NCI-H1694 (cell line): ENCODE measurements around the gene ARRB1.

Experiments used
- DNase-seq: peaks from one replicate; lab custom pipeline; 2025; lab: John Stamatoyannopoulos, UW

Gene ARRB1

DNA sequence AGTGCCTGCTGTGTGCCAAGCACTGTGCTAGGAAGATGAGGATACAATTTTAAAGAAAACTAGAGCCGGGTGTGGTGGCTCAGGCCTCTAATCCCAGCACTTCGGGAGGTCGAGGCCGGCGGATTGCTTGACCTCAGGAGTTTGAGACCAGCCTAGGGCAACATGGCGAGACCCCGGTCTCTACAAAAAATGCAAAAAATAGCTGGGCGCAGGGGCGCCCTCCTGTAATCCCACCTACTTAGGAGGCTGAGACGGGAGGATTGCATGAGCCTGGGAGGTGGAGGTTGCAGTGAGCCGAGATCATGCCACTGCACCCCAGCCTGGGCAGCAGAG is 102.6 kb downstream of the ARRB1 start:
- DNase-seq = no peak

DNA sequence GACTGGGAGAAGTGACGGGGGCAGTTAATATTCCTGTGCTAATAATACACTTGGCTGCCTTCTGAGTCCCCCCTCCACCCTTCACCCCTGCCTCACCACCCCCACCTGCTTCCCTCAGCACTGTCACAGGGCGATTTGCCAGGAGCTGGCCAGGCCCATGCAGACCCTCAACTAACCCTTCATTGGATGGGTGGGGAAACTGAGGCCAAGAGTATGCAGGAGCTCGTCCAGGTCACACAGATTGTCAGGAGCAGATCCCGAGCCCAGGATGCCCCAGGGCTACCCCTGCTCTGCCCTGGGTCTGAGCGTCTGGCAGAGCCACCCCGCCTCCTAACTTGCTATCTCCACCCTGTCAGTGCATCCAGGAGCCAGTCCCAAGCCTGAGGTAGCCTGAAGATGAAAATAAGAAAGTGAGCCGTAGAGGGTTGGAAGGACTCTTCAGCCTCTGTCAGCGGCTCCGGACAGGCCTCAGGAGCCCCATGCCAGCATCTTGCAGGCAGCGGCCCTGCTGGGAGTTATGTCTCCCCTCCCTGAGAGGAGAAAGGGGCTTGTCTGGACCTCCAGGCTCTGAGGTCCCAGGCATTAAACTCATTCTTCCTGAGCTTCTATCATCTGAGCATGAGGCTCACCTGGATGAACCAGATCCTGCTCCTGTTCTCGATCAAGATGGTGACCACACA is 104.7 kb downstream of the ARRB1 start:
- DNase-seq = no peak

- DNase-seq = no peak
These were observed 105.3 kb downstream of the ARRB1 start for GRCh38 chr11:75246006-75246670.

DNA sequence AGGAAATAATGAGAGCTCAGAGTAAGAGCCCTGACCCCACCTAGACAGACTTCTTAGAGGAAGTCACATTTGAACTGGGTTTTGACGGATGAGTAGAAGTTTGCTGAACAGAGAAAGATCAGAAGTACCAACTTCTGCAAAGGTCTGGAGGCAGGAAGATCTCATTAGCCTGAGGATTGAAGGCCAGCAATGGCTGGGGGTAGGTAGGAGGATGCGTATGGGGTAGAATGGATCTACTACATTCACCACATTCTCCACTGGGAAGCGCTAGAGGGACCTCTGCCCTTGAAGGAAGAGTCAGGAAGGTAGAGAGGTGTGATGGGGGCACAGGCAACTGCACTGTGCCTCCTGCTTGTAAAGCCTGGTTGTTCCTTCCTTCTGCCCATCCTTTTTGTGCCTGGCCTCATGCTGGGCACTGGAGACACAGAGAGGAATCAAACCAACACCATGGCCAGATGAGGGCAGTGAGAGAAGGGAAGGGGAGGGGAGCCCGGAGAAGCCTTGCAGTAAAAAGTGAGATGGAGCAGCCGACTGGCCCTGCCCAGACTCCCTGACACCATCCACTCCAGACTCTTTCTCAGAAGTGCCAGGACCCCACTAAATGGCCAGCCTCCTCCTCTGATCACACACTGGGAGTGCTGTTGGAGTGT is 106.0 kb downstream of the ARRB1 start:
- no peak for DNase-seq

GRCh38 chr11:75244052-75244814 is 107.2 kb downstream of the ARRB1 start:
- DNase-seq = no peak

DNA sequence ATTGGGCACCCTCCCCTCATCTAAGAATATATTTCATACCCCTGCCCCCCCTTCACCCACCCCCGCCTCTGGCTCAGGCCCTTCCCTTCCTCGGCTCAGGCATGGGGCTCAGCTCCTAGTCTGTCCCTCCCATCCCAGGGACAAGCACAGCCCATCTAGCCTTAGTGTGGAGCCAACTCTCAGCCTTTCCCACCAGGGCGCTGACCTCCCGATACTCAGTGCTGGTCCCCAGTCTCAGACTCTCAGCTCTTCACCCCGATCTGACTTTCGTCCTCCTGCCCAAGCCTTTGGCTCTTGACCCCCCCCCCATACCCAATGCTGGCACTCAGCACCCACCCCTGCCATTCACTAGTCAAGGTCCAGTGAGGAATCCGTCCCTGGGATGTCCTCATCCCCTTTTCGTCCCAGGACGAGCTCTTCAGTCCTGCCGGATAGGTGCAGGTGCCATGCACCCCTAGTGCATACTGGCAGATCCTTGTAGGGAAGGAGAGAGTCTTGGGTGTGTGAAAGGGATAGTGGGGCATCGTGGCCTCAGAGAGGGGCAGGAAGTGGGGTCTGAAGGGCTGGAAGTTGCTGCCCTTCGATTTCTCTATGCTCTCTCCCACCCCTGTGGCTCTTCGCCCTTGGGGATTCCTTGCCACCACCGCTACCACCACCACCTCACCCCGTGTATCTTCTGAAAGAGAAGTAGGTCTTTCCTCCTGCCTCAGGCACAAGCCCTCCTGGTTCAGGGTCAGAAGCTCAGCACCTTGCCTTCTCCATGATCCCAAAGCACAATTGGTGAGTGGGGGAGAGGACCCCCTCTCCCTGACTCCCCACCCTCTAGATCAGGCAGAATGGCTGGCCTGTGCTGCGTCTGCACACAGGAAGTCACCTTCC is 108.5 kb downstream of the ARRB1 start:
- no peak for DNase-seq

- DNase-seq = no peak
These were observed 109.4 kb downstream of the ARRB1 start for GRCh38 chr11:75241906-75242644.

DNA sequence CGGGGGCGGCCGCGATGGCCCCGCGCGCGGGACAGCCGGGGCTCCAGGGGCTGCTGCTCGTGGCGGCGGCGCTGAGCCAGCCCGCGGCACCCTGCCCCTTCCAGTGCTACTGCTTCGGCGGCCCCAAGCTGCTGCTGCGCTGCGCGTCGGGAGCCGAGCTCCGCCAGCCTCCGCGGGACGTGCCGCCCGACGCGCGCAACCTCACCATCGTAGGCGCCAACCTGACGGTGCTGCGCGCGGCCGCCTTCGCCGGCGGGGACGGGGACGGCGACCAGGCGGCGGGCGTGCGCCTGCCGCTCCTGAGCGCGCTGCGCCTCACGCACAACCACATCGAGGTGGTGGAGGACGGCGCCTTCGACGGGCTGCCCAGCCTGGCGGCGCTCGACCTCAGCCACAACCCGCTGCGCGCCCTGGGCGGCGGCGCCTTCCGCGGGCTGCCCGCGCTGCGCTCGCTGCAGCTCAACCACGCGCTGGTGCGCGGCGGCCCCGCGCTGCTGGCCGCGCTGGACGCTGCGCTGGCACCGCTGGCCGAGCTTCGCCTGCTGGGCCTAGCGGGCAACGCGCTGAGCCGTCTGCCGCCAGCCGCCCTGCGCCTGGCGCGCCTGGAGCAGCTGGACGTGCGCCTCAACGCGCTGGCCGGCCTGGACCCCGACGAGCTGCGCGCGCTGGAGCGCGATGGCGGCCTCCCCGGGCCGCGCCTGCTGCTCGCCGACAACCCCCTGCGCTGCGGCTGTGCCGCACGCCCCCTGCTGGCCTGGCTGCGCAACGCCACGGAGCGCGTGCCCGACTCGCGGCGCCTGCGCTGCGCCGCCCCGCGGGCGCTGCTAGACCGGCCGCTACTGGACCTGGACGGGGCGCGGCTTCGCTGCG is 110.2 kb downstream of the ARRB1 start:
- DNase-seq = peak; percentile 37

GRCh38 chr11:75240311-75241035 is 111.0 kb downstream of the ARRB1 start, which contains the start of gene TPBGL:
TPBGL (plus strand) TSS chr11:75240774; CDS start chr11:75241050, 276 bp downstream.
- DNase-seq = no peak

- no peak for DNase-seq
These were observed 111.8 kb downstream of the ARRB1 start for GRCh38 chr11:75239531-75240290.

GRCh38 chr11:75238595-75239440 is 112.6 kb downstream of the ARRB1 start:
- no peak for DNase-seq

DNA sequence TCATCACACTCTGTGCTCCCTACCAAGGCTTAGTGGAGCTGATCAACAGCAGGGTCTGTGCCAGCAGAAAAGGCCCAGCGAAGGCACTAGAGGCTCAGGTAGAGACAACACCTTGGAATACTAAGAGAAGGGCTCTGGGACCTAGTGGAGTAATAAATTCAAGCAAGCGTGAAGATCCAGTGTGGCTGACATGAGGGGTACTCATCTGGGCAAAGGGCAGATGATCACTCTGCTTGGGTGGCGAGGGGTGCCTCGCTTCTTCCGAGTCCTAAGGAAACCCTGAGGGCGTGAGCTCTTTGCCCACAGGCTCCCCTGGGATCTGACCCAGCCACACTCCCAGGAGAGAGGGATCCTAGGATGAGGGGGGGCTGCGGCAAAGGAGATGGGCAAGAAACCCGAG is 114.4 kb downstream of the ARRB1 start:
- no peak for DNase-seq

GRCh38 chr11:75236062-75236461 is 115.4 kb downstream of the ARRB1 start:
- no peak for DNase-seq

DNA sequence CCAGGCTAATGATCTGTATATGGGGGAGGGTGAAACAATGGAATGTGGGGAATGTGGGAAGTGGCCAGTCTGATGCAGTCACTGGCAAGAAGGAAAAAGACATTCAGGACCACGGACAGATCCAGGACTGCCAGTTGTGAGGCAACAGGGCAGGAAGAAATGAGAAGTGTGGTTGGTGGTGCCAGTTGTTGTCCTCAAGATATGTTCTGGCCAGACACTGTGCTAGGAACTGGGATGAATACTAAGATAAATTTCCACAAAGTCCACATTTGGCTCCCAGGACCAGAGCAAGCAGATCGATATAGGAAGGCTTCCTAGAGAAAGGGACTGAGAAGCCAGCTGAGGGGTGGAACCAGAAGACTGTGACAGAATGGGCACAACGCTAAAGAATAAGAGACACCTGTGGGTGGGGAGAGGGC is 117.7 kb downstream of the ARRB1 start:
- DNase-seq = no peak

GRCh38 chr11:75230621-75231020 is 120.8 kb downstream of the ARRB1 start:
- DNase-seq = no peak

- DNase-seq = no peak
These were observed 122.0 kb downstream of the ARRB1 start for GRCh38 chr11:75229466-75229865.

GRCh38 chr11:75225794-75226193 is 125.7 kb downstream of the ARRB1 start:
- DNase-seq = no peak
